Vagina (tissue), 2 donors: ENCODE measurements around the gene TPX2. TPM values are rescaled to one million over a fixed set of nuclear protein-coding genes. Genes with fewer than 3 reads are reported as not detected.

Source experiments
- DNase-seq, 2 donors: peaks; one replicate each; pipeline ENCODE4 v3.0.0-alpha.2; 2017; ENCODE audit errors: extremely low spot score in 2 of 2
- H3K27ac ChIP-seq: fragments of 200-600 bp; sonication (generic); one replicate; pipeline ENCODE4 v1.5.1; 2019
- H3K27me3 ChIP-seq: fragments of 200-600 bp; sonication (generic); one replicate; pipeline ENCODE4 v1.5.1; 2019
- H3K36me3 ChIP-seq, 2 donors: fragments of 200-600 bp; sonication (generic); one replicate each; pipeline ENCODE4 v1.5.1; 2017 to 2019
- H3K4me1 ChIP-seq: fragments of 200-600 bp; sonication (generic); one replicate; pipeline ENCODE4 v1.5.1; 2019
- H3K4me3 ChIP-seq, 2 donors: fragments of 200-600 bp; sonication (generic); 1 replicate in 1 of 2; 2 replicates in 1 of 2; pipeline ENCODE4 v1.5.1; 2016 to 2019
- H3K9me3 ChIP-seq: fragments of 200-600 bp; sonication (generic); one replicate; pipeline ENCODE4 v1.5.1; 2019
- CTCF ChIP-seq, 3 experiments: fragments of 450-650 bp in 2 of 3; fragments of 200-600 bp in 1 of 3; sonication (generic) in 1 of 3; IDR thresholded peaks; one replicate each; pipeline ENCODE4 v1.5.1; 2017 to 2019; ENCODE audit warnings: antibody characterized with exemption in 3 of 3, mild to moderate bottlenecking in 2 of 3, moderate library complexity in 2 of 3
- POLR2A ChIP-seq, 2 donors: fragments of 450-650 bp; IDR thresholded peaks; one replicate each; pipeline ENCODE4 v1.6.1; 2017; ENCODE audit warnings: antibody characterized with exemption in 2 of 2, mild to moderate bottlenecking in 2 of 2, moderate library complexity in 2 of 2
- POLR2AphosphoS5 ChIP-seq, 2 donors: sonication (generic); formaldehyde crosslinking; IDR thresholded peaks; one replicate each; pipeline ENCODE4 v1.9.0; 2017; ENCODE audit warnings: antibody characterized with exemption in 2 of 2, mild to moderate bottlenecking in 2 of 2, low read depth in 1 of 2; ENCODE audit not compliant: insufficient read depth in 1 of 2
- intact Hi-C: fragments of 100-400 bp; cut with DNase I; formaldehyde crosslinking; loops from one replicate; pipeline ENCODE4 v1.15.1; 2023
- total RNA-seq: library from RNA; depleted of rRNA; stranded (reverse); fragments of >200 nt; gene quantifications from one replicate; pipeline ENCODE4 v1.2.3, GENCODE V29; 2016

Gene TPX2
- total RNA-seq, 1 donor from 2014 or later: 6.1 TPM

GRCh38 chr20:31837896-31838397, 98.9 kb downstream of the TPX2 start:
- Histone ChIP-seq H3K36me3 (no peaks in the 10 kb centered on the region), H3K27me3 (no peaks in the 10 kb centered on the region), H3K4me3 (no peak overlapping the region), H3K9me3 (no peaks in the 10 kb centered on the region), H3K27ac (no peak overlapping the region), H3K4me1 (peaks cover 37% of the 10 kb centered on the region)
- intact Hi-C loops: loop anchor here (5.0 kb wide), 1 partner anchor 114 kb away; the partner anchor contains the start of gene PDRG1
- no peak for DNase-seq
- no peak for TF ChIP-seq CTCF (IDR thresholded peaks at IDR 0.05)
- TF ChIP-seq POLR2AphosphoS5 (IDR thresholded peaks at IDR 0.05; ENCODE audit: insufficient read depth in 1 of 2, low read depth in 1 of 2): no peak
- no peak for TF ChIP-seq POLR2A (IDR thresholded peaks at IDR 0.05)

DNA sequence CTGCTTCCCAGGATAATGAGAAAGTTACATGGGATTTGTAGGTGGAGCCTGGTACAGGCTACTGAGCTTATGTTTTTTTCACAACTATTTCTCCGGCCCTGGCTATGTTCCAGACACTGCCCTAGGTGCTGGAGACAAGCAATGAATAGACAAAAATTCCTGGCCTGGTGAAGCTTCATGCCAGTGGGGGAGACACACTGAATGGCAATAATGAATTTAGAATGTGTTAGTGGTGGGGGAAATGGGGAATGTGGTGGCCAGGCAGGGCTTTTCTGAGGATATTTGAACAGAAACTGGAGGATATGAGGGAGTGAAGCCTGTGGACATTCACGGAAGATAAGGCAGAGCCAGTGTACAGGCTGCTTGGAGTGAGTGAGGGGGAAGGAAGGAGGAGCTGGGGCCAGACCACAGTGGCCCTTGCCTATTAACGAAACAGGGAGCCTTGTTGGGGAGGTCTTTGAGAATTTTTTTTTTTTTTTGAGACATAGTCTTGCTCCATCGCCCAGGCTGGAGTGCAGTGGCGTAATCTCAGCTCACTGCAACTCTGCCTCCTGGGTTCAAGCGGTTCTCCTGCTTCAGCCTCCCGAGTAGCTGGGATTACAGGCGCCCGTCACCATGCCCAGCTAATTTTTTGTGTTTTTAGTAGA, 99.7 kb downstream of the TPX2 start:
- H3K27ac ChIP-seq: no peak overlapping the region
- no peak overlapping the region for H3K4me3 ChIP-seq
- H3K36me3 ChIP-seq: no peaks in the 10 kb centered on the region
- no peaks in the 10 kb centered on the region for H3K27me3 ChIP-seq
- no peaks in the 10 kb centered on the region for H3K9me3 ChIP-seq
- peaks cover 37% of the 10 kb centered on the region for H3K4me1 ChIP-seq
- TF ChIP-seq CTCF (IDR thresholded peaks at IDR 0.05): no peak
- DNase-seq: no peak
- intact Hi-C loops: loop anchor here (5.0 kb wide), 1 partner anchor 114 kb away; the partner anchor contains the start of gene PDRG1

GRCh38 chr20:31839782-31840487, 100.8 kb downstream of the TPX2 start:
- no peaks in the 10 kb centered on the region for H3K9me3 ChIP-seq
- TF ChIP-seq POLR2AphosphoS5 (IDR thresholded peaks at IDR 0.05; ENCODE audit: insufficient read depth in 1 of 2, low read depth in 1 of 2): no peak
- TF ChIP-seq CTCF (IDR thresholded peaks at IDR 0.05): no peak
- TF ChIP-seq POLR2A (IDR thresholded peaks at IDR 0.05): no peak
- no peak overlapping the region for H3K4me3 ChIP-seq
- no peak for DNase-seq
- intact Hi-C loops: loop anchor here (5.0 kb wide), 1 partner anchor 112 kb away; the partner anchor contains the start of gene PDRG1
- H3K27ac ChIP-seq: no peak overlapping the region
- H3K4me1 ChIP-seq: peaks cover 40% of the 10 kb centered on the region
- H3K27me3 ChIP-seq: no peaks in the 10 kb centered on the region
- H3K36me3 ChIP-seq: no peaks in the 10 kb centered on the region

DNA sequence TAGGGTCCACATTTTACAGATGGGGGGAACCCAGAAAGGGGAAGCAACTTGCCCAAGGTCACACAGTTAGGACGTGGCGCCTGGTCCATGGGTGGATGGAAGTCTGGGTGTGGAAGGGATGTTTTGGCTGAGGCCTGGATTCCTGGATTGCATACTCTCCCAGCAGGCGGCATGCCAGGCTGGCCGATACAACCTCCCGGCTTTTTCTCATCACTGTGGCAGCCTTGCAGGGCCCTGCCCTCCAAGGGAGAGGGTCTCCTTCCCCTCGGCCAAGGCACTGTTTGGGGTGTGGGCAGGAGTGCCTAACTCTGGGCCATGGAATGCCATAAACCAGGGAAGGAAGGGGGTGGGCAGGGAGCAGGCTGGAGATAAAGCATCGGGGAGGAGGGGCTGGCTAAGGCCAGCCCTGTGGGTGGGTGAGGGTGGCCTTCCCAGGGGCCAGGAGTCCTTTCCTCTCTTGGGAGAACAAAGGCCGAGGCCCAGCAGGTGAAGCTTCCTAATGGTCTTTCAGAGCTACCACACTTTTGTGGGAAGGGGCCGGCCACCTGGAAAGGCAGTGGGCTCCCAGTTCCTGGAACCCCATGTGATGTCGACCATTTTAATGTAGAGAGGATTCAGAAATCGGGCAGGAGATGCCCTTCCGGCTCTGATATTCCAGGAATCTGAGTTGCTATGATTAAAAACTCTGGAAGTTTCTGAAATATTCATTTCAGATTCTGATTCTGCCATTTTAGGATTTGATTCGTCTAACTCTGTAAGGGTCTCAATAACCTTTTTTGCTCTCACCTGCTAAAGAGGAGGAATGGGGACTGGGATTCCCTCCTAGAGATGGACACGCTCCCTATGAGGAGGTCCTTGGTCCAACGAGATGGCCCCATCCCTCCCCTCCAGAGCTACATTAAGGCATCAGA, 102.1 kb downstream of the TPX2 start:
- Histone ChIP-seq H3K27me3 (no peaks in the 10 kb centered on the region), H3K36me3 (no peaks in the 10 kb centered on the region), H3K4me3 (no peak overlapping the region), H3K27ac (peak overlapping the region; percentile 48), H3K4me1 (peaks cover 39% of the 10 kb centered on the region), H3K9me3 (no peaks in the 10 kb centered on the region)
- TF ChIP-seq POLR2A (IDR thresholded peaks at IDR 0.05) (no peak), CTCF (IDR thresholded peaks at IDR 0.05) (no peak), POLR2AphosphoS5 (IDR thresholded peaks at IDR 0.05; ENCODE audit: insufficient read depth in 1 of 2, low read depth in 1 of 2) (no peak)
- no peak for DNase-seq
- intact Hi-C loops: no loop called here
